OCI-LY3 (cell line): ENCODE measurements around the gene RAD51B.
"Not testable (repeated sequence)": the region's sequence is repeated elsewhere in the genome, so short reads cannot be mapped to it uniquely, and the experiment has no call there.

Source experiments
- H2AFZ ChIP-seq: fragments of 200-600, 300-600 bp; shearing (Covaris generic); 2 replicates; pipeline ENCODE4 v1.6.0; 2014; ENCODE audit warnings: antibody characterized with exemption, low read depth, low read length
- H3K27ac ChIP-seq: fragments of 200-600, 300-600 bp; sonication (generic); 2 replicates; pipeline ENCODE4 v1.5.1; 2014; ENCODE audit warnings: mild to moderate bottlenecking, low read length, moderate library complexity, mixed read lengths
- H3K27me3 ChIP-seq: fragments of 200-600, 300-600 bp; sonication (generic); 2 replicates; pipeline ENCODE4 v1.6.1; 2014; ENCODE audit warnings: low read depth, low read length, mixed read lengths
- H3K36me3 ChIP-seq: fragments of 200-600, 300-600 bp; sonication (generic); replicated peaks from 2 replicates; pipeline ENCODE3; 2014; ENCODE audit warnings: low read depth, low read length, mixed read lengths
- H3K4me1 ChIP-seq: fragments of 300-600, 200-600 bp; sonication (generic); 2 replicates; pipeline ENCODE4 v1.6.1; 2014; ENCODE audit warnings: low read length, mixed read lengths
- H3K4me2 ChIP-seq: fragments of 200-600, 300-600 bp; sonication (generic); 2 replicates; pipeline ENCODE4 v1.6.1; 2014; ENCODE audit warnings: low read length, mixed read lengths
- H3K4me3 ChIP-seq: fragments of 300-600, 200-600 bp; sonication (generic); 2 replicates; pipeline ENCODE4 v1.5.1; 2014; ENCODE audit warnings: antibody characterized with exemption, mild to moderate bottlenecking, low read length, moderate library complexity
- H3K79me2 ChIP-seq: fragments of 300-600, 200-600 bp; shearing (Covaris generic); 2 replicates; pipeline ENCODE4 v1.6.1; 2014; ENCODE audit warnings: mild to moderate bottlenecking, low read length, mixed read lengths
- H3K9ac ChIP-seq: fragments of 300-600, 200-600 bp; shearing (Covaris generic); 2 replicates; pipeline ENCODE4 v1.6.0; 2014; ENCODE audit warnings: mild to moderate bottlenecking, low read length, moderate library complexity
- H3K9me3 ChIP-seq: fragments of 200-600, 300-600 bp; shearing (Covaris generic); 2 replicates; pipeline ENCODE4 v1.6.1; 2014; ENCODE audit warnings: low read length, mixed read lengths; ENCODE audit not compliant: insufficient read depth
- H4K20me1 ChIP-seq: fragments of 200-600, 300-600 bp; sonication (generic); 2 replicates; pipeline ENCODE4 v1.6.1; 2016; ENCODE audit warnings: low read length, mixed read lengths; ENCODE audit not compliant: insufficient read depth
- CTCF ChIP-seq: fragments of 200-600, 300-600 bp; sonication (generic); IDR thresholded peaks from 2 replicates; pipeline ENCODE4 v1.5.1; 2014; ENCODE audit warnings: antibody characterized with exemption, low read length, low read depth
- EZH2phosphoT487 ChIP-seq: fragments of 200-600 bp; shearing (Covaris generic); IDR thresholded peaks from 2 replicates; pipeline ENCODE4 v1.6.1; 2018; ENCODE audit warnings: antibody characterized with exemption, mixed run types, low read depth

The RAD51B gene

GRCh38 chr14:68217791-68218340 lies 398.3 kb downstream of the RAD51B start:
- Histone ChIP-seq H3K4me3 (no peak overlapping the region), H3K4me2 (no peak overlapping the region)

GRCh38 chr14:68219407-68219806 lies 399.8 kb downstream of the RAD51B start:
- Histone ChIP-seq H3K4me3 (no peak overlapping the region), H3K79me2 (no peaks in the 10 kb centered on the region), H4K20me1 (no peaks in the 10 kb centered on the region), H3K36me3 (no peaks in the 10 kb centered on the region), H3K4me1 (peaks cover 16% of the 10 kb centered on the region), H3K27me3 (no peaks in the 10 kb centered on the region), H3K9ac (no peak overlapping the region), H3K9me3 (no peaks in the 10 kb centered on the region), H2AFZ (no peak overlapping the region), H3K4me2 (no peak overlapping the region), H3K27ac (no peak overlapping the region)
- TF ChIP-seq EZH2phosphoT487 (no peak), CTCF (no peak)

More at GRCh38 chr14:68217791-68218340, 398.3 kb downstream of the RAD51B start:
- Histone ChIP-seq H3K27ac (no peak overlapping the region), H2AFZ (no peak overlapping the region), H3K79me2 (no peaks in the 10 kb centered on the region), H3K9ac (no peak overlapping the region), H3K36me3 (peaks cover 3% of the 10 kb centered on the region), H4K20me1 (no peaks in the 10 kb centered on the region), H3K4me1 (peaks cover 16% of the 10 kb centered on the region), H3K9me3 (no peaks in the 10 kb centered on the region), H3K27me3 (no peaks in the 10 kb centered on the region)
- no peak for TF ChIP-seq EZH2phosphoT487
- TF ChIP-seq CTCF, result no peak

GRCh38 chr14:68221046-68221445 lies 401.5 kb downstream of the RAD51B start:
- not testable (repeated sequence) for H3K36me3 ChIP-seq, H3K79me2 ChIP-seq, H3K4me1 ChIP-seq, H3K27me3 ChIP-seq, H2AFZ ChIP-seq, H3K4me3 ChIP-seq, H3K27ac ChIP-seq, H3K4me2 ChIP-seq, H3K9me3 ChIP-seq, H3K9ac ChIP-seq, H4K20me1 ChIP-seq

GRCh38 chr14:68222154-68222553 lies 402.6 kb downstream of the RAD51B start:
- no peaks in the 10 kb centered on the region for H3K79me2 ChIP-seq
- no peak overlapping the region for H3K9ac ChIP-seq
- H3K36me3 ChIP-seq, result no peaks in the 10 kb centered on the region
- H4K20me1 ChIP-seq, result no peaks in the 10 kb centered on the region
- peaks cover 4% of the 10 kb centered on the region; the same call in 1 of the 2 replicates for H3K4me1 ChIP-seq
- no peak overlapping the region for H3K4me3 ChIP-seq
- no peaks in the 10 kb centered on the region for H3K27me3 ChIP-seq
- no peak overlapping the region for H2AFZ ChIP-seq
- no peak overlapping the region for H3K27ac ChIP-seq
- TF ChIP-seq EZH2phosphoT487, result no peak
- TF ChIP-seq CTCF, result no peak
- no peak overlapping the region for H3K4me2 ChIP-seq
- no peaks in the 10 kb centered on the region for H3K9me3 ChIP-seq

- Histone ChIP-seq H3K9ac (no peak overlapping the region), H3K27ac (no peak overlapping the region), H2AFZ (no peak overlapping the region), H3K36me3 (no peaks in the 10 kb centered on the region), H3K9me3 (no peaks in the 10 kb centered on the region), H3K4me1 (peaks cover 4% of the 10 kb centered on the region; the same call in 1 of the 2 replicates), H3K4me2 (no peak overlapping the region), H4K20me1 (no peaks in the 10 kb centered on the region), H3K79me2 (no peaks in the 10 kb centered on the region), H3K27me3 (no peaks in the 10 kb centered on the region), H3K4me3 (no peak overlapping the region)
- TF ChIP-seq EZH2phosphoT487 (no peak), CTCF (no peak)
Measured at GRCh38 chr14:68222726-68223125, 403.1 kb downstream of the RAD51B start.
